GM12873 (cell line): ENCODE results near the gene MZT2B.
A peak's percentile ranks its signal among the peaks of the same experiment; 100 is the strongest.
"Not testable (repeated sequence)": the region's sequence is repeated elsewhere in the genome, so short reads cannot be mapped to it uniquely, and the experiment has no call there.

Experiments
- CTCF ChIP-seq: IDR thresholded peaks from 2 replicates; pipeline ENCODE4 v1.5.1; 2012; ENCODE audit warnings: low read depth, mild to moderate bottlenecking, moderate library complexity, low read length, control low read depth; ENCODE audit not compliant: insufficient read depth; ENCODE audit errors: missing control alignments

Gene MZT2B

GRCh38 chr2:130181880-130182682 lies at the start of gene MZT2B:
Gene MZT2B (plus strand): TSS chr2:130182262. CDS start chr2:130182283, 21 bp downstream.
- TF ChIP-seq CTCF: peak; percentile 62

GRCh38 chr2:130135692-130136541 lies 46.1 kb upstream of the MZT2B start:
- no peak for TF ChIP-seq CTCF

GRCh38 chr2:130145006-130145414 lies 37.1 kb upstream of the MZT2B start, which contains the start of gene CCDC74B:
Gene CCDC74B (minus strand): TSS chr2:130145112. CDS start chr2:130144996, 116 bp downstream.
- not testable (repeated sequence) for TF ChIP-seq CTCF

- no peak for TF ChIP-seq CTCF
Measured at GRCh38 chr2:130150181-130151144, 31.6 kb upstream of the MZT2B start.

GRCh38 chr2:130152816-130153595 lies 29.1 kb upstream of the MZT2B start:
- no peak for TF ChIP-seq CTCF
